Upper lobe of left lung (tissue), 6 donors: ENCODE results near the gene OR1K1. TPM values are rescaled to one million over a fixed set of nuclear protein-coding genes. Genes with fewer than 3 reads are reported as not detected.
A peak's percentile ranks its signal among the peaks of the same experiment; 100 is the strongest.
"Not testable (repeated sequence)": the region's sequence is repeated elsewhere in the genome, so short reads cannot be mapped to it uniquely, and the experiment has no call there.

Experiments used
- ATAC-seq, 2 donors: fragments of 200-7000 bp; cut with Tn5 transposase; one replicate each; pipeline ENCODE4 v1.9.1; 2022; ENCODE audit warnings: mild to moderate bottlenecking in 2 of 2, moderate library complexity in 2 of 2; ENCODE audit not compliant: low FRiP score in 2 of 2
- DNase-seq, 2 donors: peaks; one replicate each; pipeline ENCODE4 v3.0.0-alpha.2; 2019 to 2020
- H3K27ac ChIP-seq, 4 donors: fragments of 200-600 bp; sonication (generic); one replicate each; pipeline ENCODE4 v1.5.1; 2016 to 2019
- H3K27me3 ChIP-seq, 4 donors: fragments of 200-600 bp; sonication (generic); one replicate each; pipeline ENCODE4 v1.5.1; 2017 to 2019
- H3K36me3 ChIP-seq, 4 donors: fragments of 200-600 bp; sonication (generic); one replicate each; pipeline ENCODE4 v1.5.1; 2016 to 2019
- H3K4me1 ChIP-seq, 4 donors: fragments of 200-600 bp; sonication (generic); one replicate each; pipeline ENCODE4 v1.5.1; 2018 to 2019
- H3K4me3 ChIP-seq, 4 donors: fragments of 200-600 bp; sonication (generic); one replicate each; pipeline ENCODE4 v1.5.1; 2017 to 2019; ENCODE audit warnings: mild to moderate bottlenecking in 2 of 4, moderate library complexity in 1 of 4
- H3K9me3 ChIP-seq, 4 donors: fragments of 200-600 bp; sonication (generic); one replicate each; pipeline ENCODE4 v1.5.1; 2018 to 2019
- EP300 ChIP-seq, 4 donors: sonication (generic); formaldehyde crosslinking; IDR thresholded peaks; one replicate each; pipeline ENCODE4 v1.5.1; 2017; ENCODE audit warnings: antibody characterized with exemption in 4 of 4, control low read depth in 2 of 4
- POLR2A ChIP-seq, 4 donors: fragments of 450-650 bp; IDR thresholded peaks; one replicate each; pipeline ENCODE4 v1.5.1; 2016 to 2017; ENCODE audit warnings: antibody characterized with exemption in 4 of 4, mild to moderate bottlenecking in 2 of 4
- POLR2AphosphoS5 ChIP-seq, 2 donors: sonication (generic); formaldehyde crosslinking; IDR thresholded peaks; one replicate each; pipeline ENCODE4 v1.5.1; 2017; ENCODE audit warnings: antibody characterized with exemption in 2 of 2
- whole genome bisulfite sequencing, 2 donors: methylation state at CpG; one replicate each; pipeline ENCODE4 v1.1.5; 2017 to 2018; 5-methylcytosine and 5-hydroxymethylcytosine counted together
- total RNA-seq, 6 donors: library from RNA; depleted of rRNA in 4 of 6; stranded (reverse); fragments of >200 nt in 4 of 6; gene quantifications; one replicate each; pipeline versions ENCODE4 v1.1.0 to v1.2.1, GENCODE V29; 2016 to 2021
- TF ChIP-seq, protein P1 (sequence below), 6 experiments: fragments of 450-650 bp in 4 of 6; fragments of 200-600 bp in 2 of 6; sonication (generic) in 2 of 6; IDR thresholded peaks; one replicate each; pipeline ENCODE4 v1.5.1; 2016 to 2019; ENCODE audit warnings: antibody characterized with exemption in 6 of 6
- donor health status: DM: no; HTN: no; CAD: no; lungs with moderate emphysema.
- donor health status: DM: no; HTN: yes; CAD: no; lungs with severe emphysema.

The OR1K1 gene
- total RNA-seq, 6 donors from 2014 or later, result not detected

DNA sequence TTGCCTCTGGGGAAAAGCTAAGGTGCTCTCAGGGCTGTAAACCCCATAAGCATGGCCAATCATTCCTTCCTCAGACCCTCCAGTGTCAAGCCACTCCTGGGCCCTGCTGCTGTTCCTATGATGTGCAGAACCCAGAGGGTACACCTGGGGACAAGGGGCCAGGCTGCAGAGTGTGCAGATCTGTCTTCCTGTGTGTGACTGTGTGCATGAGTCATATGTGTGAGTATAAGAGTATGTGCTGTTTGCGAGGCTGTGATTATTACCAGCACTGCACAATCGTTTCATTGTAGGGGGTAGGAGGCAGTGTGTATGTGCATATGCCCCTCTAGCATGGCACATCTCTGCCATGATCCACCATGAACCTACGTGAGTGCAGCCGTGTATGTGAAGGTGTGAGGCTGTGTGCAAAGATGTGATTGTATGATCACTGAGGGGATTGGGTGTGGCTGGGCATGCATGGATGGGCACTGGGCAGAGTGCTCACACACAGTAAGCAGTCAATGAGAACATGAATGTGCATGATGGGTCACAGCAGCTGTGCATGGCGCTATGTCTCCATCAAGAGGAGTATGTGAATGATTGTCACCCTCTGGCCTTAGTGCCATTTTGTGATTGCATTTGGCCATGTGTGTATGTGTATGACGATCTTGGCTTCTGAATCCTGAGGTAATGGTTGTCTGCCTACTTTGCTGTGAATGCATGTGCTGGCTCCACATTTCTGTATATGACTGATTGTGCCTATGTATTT is 2.4 kb upstream of the OR1K1 start:
- 81 to 95% methylated on average over 4 to 6 of the region's 6 CpGs for WGBS, 2 donors
- Histone ChIP-seq H3K36me3 (no peaks in the 10 kb centered on the region), H3K27me3 (no peaks in the 10 kb centered on the region), H3K9me3 (no peaks in the 10 kb centered on the region), H3K4me3 (no peak overlapping the region), H3K4me1 (no peaks in the 10 kb centered on the region), H3K27ac (no peak overlapping the region)
- peak in 1 of 2 donors; percentile 55 for ATAC-seq
- no peak for DNase-seq
- TF ChIP-seq POLR2AphosphoS5 (IDR thresholded peaks at IDR 0.05) (no peak), POLR2A (IDR thresholded peaks at IDR 0.05) (no peak), EP300 (IDR thresholded peaks at IDR 0.05) (no peak)
- TF ChIP-seq, protein P1, sequence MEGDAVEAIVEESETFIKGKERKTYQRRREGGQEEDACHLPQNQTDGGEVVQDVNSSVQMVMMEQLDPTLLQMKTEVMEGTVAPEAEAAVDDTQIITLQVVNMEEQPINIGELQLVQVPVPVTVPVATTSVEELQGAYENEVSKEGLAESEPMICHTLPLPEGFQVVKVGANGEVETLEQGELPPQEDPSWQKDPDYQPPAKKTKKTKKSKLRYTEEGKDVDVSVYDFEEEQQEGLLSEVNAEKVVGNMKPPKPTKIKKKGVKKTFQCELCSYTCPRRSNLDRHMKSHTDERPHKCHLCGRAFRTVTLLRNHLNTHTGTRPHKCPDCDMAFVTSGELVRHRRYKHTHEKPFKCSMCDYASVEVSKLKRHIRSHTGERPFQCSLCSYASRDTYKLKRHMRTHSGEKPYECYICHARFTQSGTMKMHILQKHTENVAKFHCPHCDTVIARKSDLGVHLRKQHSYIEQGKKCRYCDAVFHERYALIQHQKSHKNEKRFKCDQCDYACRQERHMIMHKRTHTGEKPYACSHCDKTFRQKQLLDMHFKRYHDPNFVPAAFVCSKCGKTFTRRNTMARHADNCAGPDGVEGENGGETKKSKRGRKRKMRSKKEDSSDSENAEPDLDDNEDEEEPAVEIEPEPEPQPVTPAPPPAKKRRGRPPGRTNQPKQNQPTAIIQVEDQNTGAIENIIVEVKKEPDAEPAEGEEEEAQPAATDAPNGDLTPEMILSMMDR (IDR thresholded peaks at IDR 0.05), result no peak

DNA sequence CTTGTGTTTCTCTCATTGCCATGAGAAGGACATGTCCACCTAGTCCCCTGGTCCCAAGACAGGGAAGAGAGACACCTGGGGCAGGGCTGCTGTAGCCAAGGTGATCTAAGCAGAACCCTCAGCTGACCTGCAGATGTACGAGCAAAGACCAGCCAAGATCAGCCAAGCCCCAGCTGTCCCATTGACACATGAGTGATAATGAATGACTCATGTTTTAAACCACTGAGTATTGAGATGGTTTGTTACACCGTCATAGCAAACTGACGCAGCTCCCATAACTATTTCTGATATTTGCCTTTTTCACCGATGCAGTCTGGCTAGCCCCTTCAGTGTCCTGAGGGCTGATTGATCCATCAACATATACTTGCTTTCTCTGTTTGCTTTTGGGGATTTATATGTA is 6.7 kb downstream of the OR1K1 start:
- WGBS, 2 donors, result 83 to 89% methylated on average over 4 of the region's 4 CpGs
- Histone ChIP-seq H3K27me3 (no peaks in the 10 kb centered on the region), H3K36me3 (no peaks in the 10 kb centered on the region), H3K27ac (no peak overlapping the region), H3K9me3 (no peaks in the 10 kb centered on the region), H3K4me1 (peaks cover 0 to 7% (median 1%) of the 10 kb centered on the region in 4 donors), H3K4me3 (no peak overlapping the region)
- TF ChIP-seq POLR2A (IDR thresholded peaks at IDR 0.05) (no peak), EP300 (IDR thresholded peaks at IDR 0.05) (no peak), POLR2AphosphoS5 (IDR thresholded peaks at IDR 0.05) (no peak)
- TF ChIP-seq, protein P1 (IDR thresholded peaks at IDR 0.05), result no peak
- DNase-seq (no peak), ATAC-seq (no peak)

DNA sequence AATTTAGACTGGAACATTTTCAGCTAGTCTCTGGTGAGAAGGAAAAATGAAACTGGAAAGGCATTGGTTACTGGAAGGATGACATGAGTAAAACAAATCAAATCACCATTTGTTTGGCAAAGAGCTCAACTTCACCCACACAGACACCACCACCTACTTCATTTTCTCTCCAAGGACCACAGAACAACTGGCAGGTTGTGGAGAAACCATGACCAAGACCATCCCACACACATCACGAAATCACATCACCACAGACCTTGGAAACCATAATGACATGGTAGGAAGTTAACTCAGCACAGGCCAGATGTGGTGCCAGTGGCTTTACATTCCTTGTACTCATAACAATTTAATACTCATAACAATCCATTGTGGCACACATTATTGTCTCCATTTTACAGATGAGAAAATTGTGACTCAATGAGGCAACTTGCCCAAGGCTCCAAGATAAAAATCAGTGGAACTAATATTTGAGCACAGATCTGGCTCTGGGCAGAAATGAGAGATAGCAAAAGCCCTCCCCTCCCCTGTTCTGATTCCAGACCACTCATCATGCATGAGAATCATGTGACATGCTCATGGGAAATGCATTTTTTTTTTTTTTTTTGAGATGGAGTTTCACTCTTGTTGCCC is 7.5 kb downstream of the OR1K1 start:
- DNase-seq (no peak), ATAC-seq (no peak)
- Histone ChIP-seq H3K36me3 (no peaks in the 10 kb centered on the region), H3K9me3 (no peaks in the 10 kb centered on the region), H3K27me3 (no peaks in the 10 kb centered on the region), H3K4me1 (peaks cover 0 to 7% (median 1%) of the 10 kb centered on the region in 4 donors), H3K4me3 (no peak overlapping the region), H3K27ac (no peak overlapping the region)
- WGBS, 2 donors, result 70 to 73% methylated on average over 1 of the region's 1 CpG
- TF ChIP-seq POLR2AphosphoS5 (IDR thresholded peaks at IDR 0.05) (no peak), EP300 (IDR thresholded peaks at IDR 0.05) (no peak), POLR2A (IDR thresholded peaks at IDR 0.05) (no peak)
- TF ChIP-seq, protein P1 (IDR thresholded peaks at IDR 0.05), result no peak

DNA sequence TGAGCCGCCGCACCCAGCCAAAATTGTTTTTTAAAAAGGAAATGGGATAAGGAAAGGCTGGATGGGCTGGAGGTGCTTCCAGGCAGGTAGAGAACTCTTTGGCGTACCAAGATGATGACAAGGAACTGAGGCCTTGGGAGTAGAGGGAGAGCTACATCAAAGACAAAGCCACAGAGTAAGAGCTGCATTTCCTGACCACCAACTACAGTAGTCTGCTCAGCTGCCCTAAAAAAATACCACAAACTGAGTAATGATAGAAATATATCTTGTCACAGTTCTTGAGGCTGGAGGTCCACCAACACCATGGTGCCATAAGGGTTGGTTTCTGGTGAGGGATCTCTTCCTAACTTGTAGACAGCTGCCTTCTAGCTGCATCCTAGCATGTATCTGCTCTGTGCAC is 8.2 kb downstream of the OR1K1 start:
- Histone ChIP-seq H3K27me3 (no peaks in the 10 kb centered on the region), H3K27ac (no peak overlapping the region), H3K36me3 (no peaks in the 10 kb centered on the region), H3K4me1 (peaks cover 0 to 7% (median 1%) of the 10 kb centered on the region in 4 donors), H3K4me3 (no peak overlapping the region), H3K9me3 (no peaks in the 10 kb centered on the region)
- TF ChIP-seq EP300 (IDR thresholded peaks at IDR 0.05) (no peak), POLR2AphosphoS5 (IDR thresholded peaks at IDR 0.05) (no peak), POLR2A (IDR thresholded peaks at IDR 0.05) (no peak)
- TF ChIP-seq, protein P1 (IDR thresholded peaks at IDR 0.05), result no peak
- no peak for ATAC-seq
- no peak for DNase-seq
- WGBS, 2 donors, result 94 to 100% methylated on average over 3 of the region's 3 CpGs

DNA sequence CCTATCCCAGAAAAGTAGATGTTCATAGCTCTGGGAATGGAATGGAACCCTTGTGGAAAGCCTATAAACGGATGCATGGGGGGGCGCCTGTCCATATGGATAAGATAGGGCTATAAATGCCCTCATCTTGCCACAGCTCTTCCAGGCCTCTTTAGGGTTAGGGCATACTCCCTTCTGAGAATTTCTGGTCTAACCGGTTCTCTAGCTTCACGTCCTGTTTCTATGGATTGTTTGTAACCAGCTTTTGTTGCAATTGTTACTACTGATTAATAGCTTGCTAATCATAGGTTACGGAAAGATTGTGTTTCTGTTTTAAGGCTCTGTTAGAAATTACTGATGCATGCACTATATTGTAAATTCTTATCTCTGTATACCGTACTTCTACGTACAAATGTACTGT is 9.3 kb downstream of the OR1K1 start:
- H3K27ac ChIP-seq, H3K36me3 ChIP-seq, DNase-seq, H3K27me3 ChIP-seq, ATAC-seq, H3K9me3 ChIP-seq, H3K4me1 ChIP-seq, H3K4me3 ChIP-seq: not testable (repeated sequence)
- 68 to 72% methylated on average over 7 of the region's 7 CpGs for WGBS, 2 donors
